Measurements from ENCODE around the gene APOF. TPM values are rescaled to one million over a fixed set of nuclear protein-coding genes. Genes with fewer than 3 reads are reported as not detected.
A peak's percentile ranks its signal among the peaks of the same experiment; 100 is the strongest.

APOF gene
- total and polyA plus RNA-seq, 10 of the 15 experiments (the other 5 are each of a cell fraction or from before 2014, with no cell fraction given): 0.04 to 0.19 (median 0.11) TPM; not detected in 5

GRCh38 chr12:56375598-56376434 lies 13.2 kb upstream of the APOF start (continued):
- peak; percentile 63; the same call in 1 of the 2 replicates for TF ChIP-seq RELB (IDR thresholded peaks at IDR 0.05; ENCODE audit: low read depth)
- TF ChIP-seq FOXK2 (IDR thresholded peaks at IDR 0.05): no peak
- no peak for TF ChIP-seq FOS (IDR thresholded peaks at IDR 0.05; ENCODE audit: borderline replicate concordance, extremely low read depth, insufficient read length)
- TF ChIP-seq SPI1 (IDR thresholded peaks at IDR 0.05; ENCODE audit: borderline replicate concordance, insufficient read depth, low read depth, low read length): peak; percentile 85

GRCh38 chr12:56374726-56375597 lies 12.3 kb upstream of the APOF start:
- peak overlapping the region; percentile 83 for H3K27ac ChIP-seq (ENCODE audit: control insufficient read depth, insufficient read depth)
- no peaks in the 10 kb centered on the region for H3K9me3 ChIP-seq (replicated peaks; ENCODE audit: control insufficient read depth, insufficient read depth, low read length)
- H3K27me3 ChIP-seq (replicated peaks in 1 of 2; ENCODE audit: control insufficient read depth in 2 of 2, insufficient read depth in 2 of 2, low read length in 1 of 2): no peaks in the 10 kb centered on the region
- H2AFZ ChIP-seq (ENCODE audit: control insufficient read depth, low read depth, low read length): peak overlapping the region; percentile 87
- CTCF ChIA-PET: interaction anchor here (0.7 to 4.2 kb wide), 7 partner anchors 9 to 261 kb away, joined by 3 to 28 read pairs (median 3); partner anchors contain the start of genes APOF, STAT2 and TIMELESS
- ATAC-seq (peak; percentile 62), DNase-seq (ENCODE audit: low read depth, low spot score) (no peak), FAIRE-seq (peak; percentile 90)
- SMC1A ChIA-PET (ENCODE audit: uncharacterized antibody, unreplicated experiment): interaction anchor here (1.0 to 6.2 kb wide), 9 partner anchors 8 to 89 kb away, joined by 3 to 58 read pairs (median 5); partner anchors contain the start of genes CNPY2, IL23A and STAT2
- intact Hi-C loops (cut with micrococcal nuclease; ENCODE audit: unreplicated experiment) (no loop called here), in situ Hi-C loops (cut with MboI) (no loop called here)
- RAD21 ChIA-PET (ENCODE audit: unreplicated experiment): interaction anchor here (1.1 to 4.9 kb wide), 6 partner anchors 9 to 89 kb away, joined by 3 to 60 read pairs (median 4); partner anchors contain the start of genes IL23A and STAT2
- no TSS peak for BruUV-seq (replicated peaks)
- H3K9ac ChIP-seq (ENCODE audit: control insufficient read depth, insufficient read depth, low read length): peak overlapping the region; percentile 26; the same call in 1 of the 2 replicates
- H3K4me2 ChIP-seq (ENCODE audit: control insufficient read depth, insufficient read depth): peak overlapping the region; percentile 73
- peak overlapping the region; percentile 25; the same call in 1 of the 2 replicates for H3K4me3 ChIP-seq
- no peaks in the 10 kb centered on the region for H3K36me3 ChIP-seq (ENCODE audit: control insufficient read depth in 2 of 2, insufficient read depth in 2 of 2, low read length in 1 of 2)
- H3K4me1 ChIP-seq (ENCODE audit: control insufficient read depth, insufficient read depth, low read length): peaks cover 36% of the 10 kb centered on the region
- no peaks in the 10 kb centered on the region for H4K20me1 ChIP-seq (ENCODE audit: control insufficient read depth, insufficient read depth)
- under 1% methylated on average over 6 of the region's 7 CpGs for WGBS (ENCODE audit: insufficient coverage, insufficient replicate concordance, low lambda C conversion rate, missing lambda C conversion rate)
- POLR2A ChIA-PET: interaction anchor here (0.6 to 4.0 kb wide), 12 partner anchors 9 to 1078 kb away, joined by 3 to 54 read pairs (median 5); partner anchors contain the start of genes APOF, RNF41, STAT2 and TIMELESS
- no peak for TF ChIP-seq ESRRA (IDR thresholded peaks at IDR 0.05; ENCODE audit: low read length)
- no peak for TF ChIP-seq HCFC1 (IDR thresholded peaks at IDR 0.05; ENCODE audit: low read length)
- no peak for TF ChIP-seq KAT2A (conservative IDR thresholded peaks at IDR 0.05; ENCODE audit: control insufficient read depth, low read depth, low read length)
- no peak for TF ChIP-seq PKNOX1 (IDR thresholded peaks at IDR 0.05)
- no peak for TF ChIP-seq CEBPB (IDR thresholded peaks at IDR 0.05; ENCODE audit: borderline replicate concordance in 1 of 2, low read depth in 2 of 2, low read length in 2 of 2)
- H3K79me2 ChIP-seq (ENCODE audit: control insufficient read depth, insufficient read depth, low read length): no peaks in the 10 kb centered on the region
